ENCODE measurements around the gene PRDM8. TPM values are rescaled to one million over a fixed set of nuclear protein-coding genes. Genes with fewer than 3 reads are reported as not detected.
"Not testable (repeated sequence)": the region's sequence is repeated elsewhere in the genome, so short reads cannot be mapped to it uniquely, and the experiment has no call there.

Gene PRDM8
- total RNA-seq, 2 donors from 2014 or later: not detected

DNA sequence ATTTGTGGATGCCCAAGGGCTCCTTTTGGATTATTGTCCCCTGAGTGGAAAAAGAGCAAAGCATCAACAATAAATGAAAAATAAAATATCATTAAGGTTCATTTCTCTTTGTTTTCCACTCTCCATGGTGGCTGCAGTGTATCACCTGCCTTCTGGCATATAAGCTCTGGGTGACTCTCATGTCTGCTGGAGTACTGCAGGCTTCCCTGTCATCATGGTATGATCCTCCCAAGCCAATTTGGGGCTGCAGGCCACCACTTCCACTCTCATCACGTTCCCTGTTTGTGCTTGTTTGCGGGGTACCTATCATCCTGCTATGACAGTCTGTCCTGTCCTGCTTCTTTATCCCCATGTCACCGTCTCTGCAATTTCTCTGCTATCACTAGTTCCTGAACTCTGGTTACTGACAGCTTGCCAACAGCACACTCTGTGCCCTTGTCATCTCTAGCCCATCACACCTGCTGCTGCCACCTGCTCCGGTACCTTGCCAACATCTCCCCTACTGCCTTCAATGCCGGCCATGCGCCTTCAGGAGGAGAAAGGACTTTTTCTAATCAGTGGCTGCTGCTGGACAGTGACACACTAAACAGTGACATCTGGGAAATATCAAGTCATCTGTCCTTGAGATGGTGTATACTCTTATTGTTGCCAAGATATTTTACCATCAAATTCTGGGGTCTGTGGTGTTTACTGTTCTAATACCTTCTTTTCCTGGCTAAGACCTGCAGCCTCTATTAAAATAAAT, 46.1 kb downstream of the PRDM8 start:
- Mint-ChIP-seq H3K27ac (no peak overlapping the region), H3K36me3 (ENCODE audit: low read depth) (no peaks in the 10 kb centered on the region), H3K27me3 (ENCODE audit: insufficient read depth) (peaks cover 26% of the 10 kb centered on the region), H3K9me3 (no peaks in the 10 kb centered on the region), H3K4me3 (no peak overlapping the region), H3K4me1 (no peaks in the 10 kb centered on the region)
- Histone ChIP-seq H3K36me3 (ENCODE audit: control insufficient read depth, insufficient read depth, low read length) (no peaks in the 10 kb centered on the region), H3K4me3 (ENCODE audit: low read length) (no peak overlapping the region), H3K9me3 (ENCODE audit: control insufficient read depth, low read length) (no peaks in the 10 kb centered on the region), H3K27me3 (ENCODE audit: control insufficient read depth, insufficient read depth, low read length, poor library complexity, severe bottlenecking) (peaks cover 70% of the 10 kb centered on the region), H3K27ac (ENCODE audit: low read depth, low read length) (no peak overlapping the region), H3K4me1 (ENCODE audit: control insufficient read depth, insufficient read depth, low read length) (no peaks in the 10 kb centered on the region), H3K9ac (ENCODE audit: extremely low read depth, low read length, poor library complexity, severe bottlenecking) (no peak overlapping the region)
- TF ChIP-seq, protein P1, sequence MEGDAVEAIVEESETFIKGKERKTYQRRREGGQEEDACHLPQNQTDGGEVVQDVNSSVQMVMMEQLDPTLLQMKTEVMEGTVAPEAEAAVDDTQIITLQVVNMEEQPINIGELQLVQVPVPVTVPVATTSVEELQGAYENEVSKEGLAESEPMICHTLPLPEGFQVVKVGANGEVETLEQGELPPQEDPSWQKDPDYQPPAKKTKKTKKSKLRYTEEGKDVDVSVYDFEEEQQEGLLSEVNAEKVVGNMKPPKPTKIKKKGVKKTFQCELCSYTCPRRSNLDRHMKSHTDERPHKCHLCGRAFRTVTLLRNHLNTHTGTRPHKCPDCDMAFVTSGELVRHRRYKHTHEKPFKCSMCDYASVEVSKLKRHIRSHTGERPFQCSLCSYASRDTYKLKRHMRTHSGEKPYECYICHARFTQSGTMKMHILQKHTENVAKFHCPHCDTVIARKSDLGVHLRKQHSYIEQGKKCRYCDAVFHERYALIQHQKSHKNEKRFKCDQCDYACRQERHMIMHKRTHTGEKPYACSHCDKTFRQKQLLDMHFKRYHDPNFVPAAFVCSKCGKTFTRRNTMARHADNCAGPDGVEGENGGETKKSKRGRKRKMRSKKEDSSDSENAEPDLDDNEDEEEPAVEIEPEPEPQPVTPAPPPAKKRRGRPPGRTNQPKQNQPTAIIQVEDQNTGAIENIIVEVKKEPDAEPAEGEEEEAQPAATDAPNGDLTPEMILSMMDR (conservative IDR thresholded peaks at IDR 0.05): no peak
- WGBS, 2 experiments (ENCODE audit: insufficient coverage in 1 of 2, insufficient read length in 1 of 2): 61 to 79% methylated on average over 2 to 6 of the region's 6 CpGs
- no peak for DNase-seq

DNA sequence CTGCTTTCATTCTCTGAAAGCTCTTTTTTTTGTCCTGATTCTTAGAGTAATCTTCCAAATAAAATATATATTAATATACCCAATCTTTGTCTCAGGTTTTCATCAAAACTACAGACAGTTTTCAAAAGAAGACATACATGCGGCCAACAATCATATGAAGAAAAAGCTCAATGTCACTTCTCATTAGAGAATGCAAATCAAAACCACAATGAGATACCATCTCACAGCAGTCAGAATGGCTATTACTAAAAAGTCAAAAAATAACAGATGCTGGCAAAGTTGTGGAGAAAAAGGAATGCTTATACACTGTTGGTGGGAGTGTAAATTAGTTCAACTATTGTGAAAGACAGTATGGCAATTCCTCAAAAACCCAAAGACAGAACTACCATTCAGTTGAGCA, 50.2 kb downstream of the PRDM8 start:
- not testable (repeated sequence) for H3K4me1 ChIP-seq (ENCODE audit: control insufficient read depth, insufficient read depth, low read length); H3K9ac ChIP-seq (ENCODE audit: extremely low read depth, low read length, poor library complexity, severe bottlenecking); H3K4me1 Mint-ChIP-seq; H3K4me3 ChIP-seq (ENCODE audit: low read length); H3K9me3 ChIP-seq (ENCODE audit: control insufficient read depth, low read length); H3K27ac ChIP-seq (ENCODE audit: low read depth, low read length); H3K36me3 ChIP-seq (ENCODE audit: control insufficient read depth, insufficient read depth, low read length); DNase-seq; H3K36me3 Mint-ChIP-seq (ENCODE audit: low read depth); H3K4me3 Mint-ChIP-seq; H3K27ac Mint-ChIP-seq; H3K9me3 Mint-ChIP-seq
- whole genome bisulfite sequencing, 2 experiments (ENCODE audit: insufficient coverage in 1 of 2, insufficient read length in 1 of 2): 100% methylated on average over 1 of the region's 1 CpG; no CpG with 5 or more reads in 1 of the 2 experiments
- peaks cover 27% of the 10 kb centered on the region for H3K27me3 Mint-ChIP-seq (ENCODE audit: insufficient read depth)
- H3K27me3 ChIP-seq (ENCODE audit: control insufficient read depth, insufficient read depth, low read length, poor library complexity, severe bottlenecking): peaks cover 41% of the 10 kb centered on the region

DNA sequence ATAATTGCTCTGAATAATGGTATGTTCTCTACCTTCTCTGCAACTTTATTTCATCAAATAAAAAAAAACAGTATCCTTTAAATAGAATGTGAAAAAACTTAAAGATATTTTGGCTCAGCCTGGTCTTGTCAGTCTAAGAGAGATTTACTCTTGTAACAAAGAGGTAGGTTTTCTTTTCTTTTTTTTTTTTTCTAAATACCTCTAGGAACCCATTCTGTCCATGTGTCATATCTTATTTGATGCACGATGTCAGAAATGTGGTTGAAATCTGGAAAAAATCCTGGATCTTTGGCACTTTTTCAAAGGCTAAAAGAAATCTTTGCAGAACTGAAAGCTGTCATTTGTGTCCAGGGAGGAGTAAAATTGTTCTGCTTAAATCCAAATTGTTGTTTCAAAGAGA, 51.8 kb downstream of the PRDM8 start:
- Histone ChIP-seq H3K9me3 (ENCODE audit: control insufficient read depth, low read length) (no peaks in the 10 kb centered on the region), H3K4me3 (ENCODE audit: low read length) (no peak overlapping the region), H3K36me3 (ENCODE audit: control insufficient read depth, insufficient read depth, low read length) (no peaks in the 10 kb centered on the region), H3K9ac (ENCODE audit: extremely low read depth, low read length, poor library complexity, severe bottlenecking) (no peak overlapping the region), H3K27ac (ENCODE audit: low read depth, low read length) (no peak overlapping the region), H3K4me1 (ENCODE audit: control insufficient read depth, insufficient read depth, low read length) (no peaks in the 10 kb centered on the region), H3K27me3 (ENCODE audit: control insufficient read depth, insufficient read depth, low read length, poor library complexity, severe bottlenecking) (peaks cover 27% of the 10 kb centered on the region)
- peaks cover 28% of the 10 kb centered on the region for H3K27me3 Mint-ChIP-seq (ENCODE audit: insufficient read depth)
- H3K9me3 Mint-ChIP-seq: no peaks in the 10 kb centered on the region
- DNase-seq: no peak
- H3K4me1 Mint-ChIP-seq: no peaks in the 10 kb centered on the region
- WGBS, 2 experiments (ENCODE audit: insufficient coverage in 1 of 2, insufficient read length in 1 of 2): 78 to 82% methylated on average over 1 of the region's 1 CpG
- no peak overlapping the region for H3K27ac Mint-ChIP-seq
- TF ChIP-seq, protein P1 (conservative IDR thresholded peaks at IDR 0.05): no peak
- H3K36me3 Mint-ChIP-seq (ENCODE audit: low read depth): no peaks in the 10 kb centered on the region
- no peak overlapping the region for H3K4me3 Mint-ChIP-seq

GRCh38 chr4:80252427-80252826, 55.1 kb downstream of the PRDM8 start:
- TF ChIP-seq, protein P1 (conservative IDR thresholded peaks at IDR 0.05): no peak
- no peak for DNase-seq
- Histone ChIP-seq H3K36me3 (ENCODE audit: control insufficient read depth, insufficient read depth, low read length) (no peaks in the 10 kb centered on the region), H3K27me3 (ENCODE audit: control insufficient read depth, insufficient read depth, low read length, poor library complexity, severe bottlenecking) (peaks cover 24% of the 10 kb centered on the region), H3K27ac (ENCODE audit: low read depth, low read length) (no peak overlapping the region), H3K4me3 (ENCODE audit: low read length) (no peak overlapping the region), H3K9me3 (ENCODE audit: control insufficient read depth, low read length) (no peaks in the 10 kb centered on the region), H3K4me1 (ENCODE audit: control insufficient read depth, insufficient read depth, low read length) (no peaks in the 10 kb centered on the region), H3K9ac (ENCODE audit: extremely low read depth, low read length, poor library complexity, severe bottlenecking) (no peak overlapping the region)
- H3K27ac Mint-ChIP-seq: no peak overlapping the region
- no peak overlapping the region for H3K4me3 Mint-ChIP-seq
- no peaks in the 10 kb centered on the region for H3K4me1 Mint-ChIP-seq
- no peaks in the 10 kb centered on the region for H3K9me3 Mint-ChIP-seq
- peaks cover 38% of the 10 kb centered on the region for H3K27me3 Mint-ChIP-seq (ENCODE audit: insufficient read depth)
- H3K36me3 Mint-ChIP-seq (ENCODE audit: low read depth): no peaks in the 10 kb centered on the region
